ENCODE data around the gene FHAD1.
A peak's percentile ranks its signal among the peaks of the same experiment; 100 is the strongest.
"Not testable (repeated sequence)": the region's sequence is repeated elsewhere in the genome, so short reads cannot be mapped to it uniquely, and the experiment has no call there.

The FHAD1 gene

DNA sequence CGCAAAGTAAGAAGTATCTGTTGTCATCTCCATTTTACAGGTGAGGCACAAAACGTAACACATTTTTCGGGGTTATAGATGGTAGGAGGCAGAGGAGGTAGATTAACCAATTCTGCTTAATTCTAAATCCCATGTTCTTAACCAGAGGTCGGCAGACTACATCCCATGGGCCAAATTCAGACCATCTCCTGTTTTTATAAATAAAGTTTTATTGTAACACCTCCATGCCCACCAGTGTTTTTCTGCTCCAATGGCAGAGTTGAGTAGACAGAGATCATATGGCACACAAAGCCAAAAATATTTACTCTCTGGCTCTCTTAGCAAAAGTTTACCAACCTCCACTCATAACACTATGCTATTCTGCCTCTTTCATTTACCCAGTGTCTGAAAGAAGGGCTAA, 30.9 kb downstream of the FHAD1 start:
- no peak for DNase-seq

DNA sequence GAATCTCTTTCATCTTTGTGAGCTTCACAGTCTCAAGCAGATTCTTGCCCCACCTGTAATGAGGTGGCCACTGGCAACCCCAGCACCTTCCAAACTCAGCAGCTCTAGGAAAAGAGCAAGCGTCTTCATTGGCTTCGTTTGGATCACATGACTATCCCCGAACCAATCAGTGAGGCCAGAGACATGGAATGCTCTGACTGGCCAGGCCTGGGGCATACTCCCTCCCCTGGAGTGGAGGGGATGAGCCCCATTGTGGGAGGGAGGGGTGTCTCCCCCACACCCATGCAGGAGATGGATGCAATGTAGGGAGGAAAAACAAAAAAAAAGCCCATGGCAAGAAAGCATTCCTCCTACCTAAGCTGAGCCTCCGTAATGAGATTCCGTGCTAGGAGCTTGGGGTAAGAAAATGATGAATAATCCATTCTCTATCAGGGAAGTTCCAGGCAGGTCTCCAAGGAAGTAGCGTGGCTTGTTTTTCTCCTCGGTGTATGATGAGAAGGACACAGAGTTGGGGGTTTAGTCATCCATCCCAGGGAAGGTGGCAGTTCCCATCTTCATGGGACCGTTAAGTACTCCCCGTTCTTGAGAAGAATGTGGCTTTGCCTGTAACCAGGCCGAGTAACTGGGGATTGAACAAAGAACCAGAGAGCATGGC, 32.7 kb downstream of the FHAD1 start:
- DNase-seq = no peak

DNA sequence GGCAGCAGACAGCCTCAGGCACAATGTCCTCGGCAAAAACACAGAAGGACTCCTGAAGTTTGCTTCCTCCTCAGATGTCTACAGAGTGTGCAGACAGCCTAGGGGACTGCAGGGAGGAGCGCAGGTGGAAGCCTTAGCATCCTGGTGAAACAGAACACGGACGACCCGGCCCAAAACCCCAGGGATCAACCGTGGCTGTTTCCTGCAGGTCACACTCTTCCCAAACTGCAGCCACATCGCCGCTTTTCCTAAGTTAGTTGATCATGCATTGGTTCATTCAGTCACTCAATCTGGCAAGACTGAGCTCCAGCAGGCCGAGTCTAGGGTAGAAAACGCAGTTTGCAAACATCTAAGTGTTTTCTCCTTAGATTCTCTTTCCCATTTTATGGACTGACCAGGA, 33.4 kb downstream of the FHAD1 start:
- no peak for DNase-seq

DNA sequence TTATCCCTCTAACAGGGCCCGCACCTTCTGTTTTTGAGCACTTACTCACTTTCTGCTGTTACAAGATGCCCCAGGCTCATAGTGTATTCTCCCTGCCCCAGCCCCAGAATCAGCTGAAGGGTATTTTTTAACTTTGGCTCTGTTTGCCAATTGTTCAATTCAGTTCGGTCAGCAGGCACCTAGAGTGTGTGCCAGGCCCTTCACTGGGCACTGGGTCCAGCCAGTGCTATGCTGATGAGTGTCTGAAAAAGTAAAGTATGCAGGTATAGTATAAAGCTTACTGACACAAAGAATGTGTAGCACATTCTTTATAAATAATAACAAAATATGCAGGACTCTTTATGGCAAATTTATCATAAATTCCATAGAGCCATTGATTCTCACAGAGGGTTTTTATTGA, 35.0 kb downstream of the FHAD1 start:
- DNase-seq = no peak

DNA sequence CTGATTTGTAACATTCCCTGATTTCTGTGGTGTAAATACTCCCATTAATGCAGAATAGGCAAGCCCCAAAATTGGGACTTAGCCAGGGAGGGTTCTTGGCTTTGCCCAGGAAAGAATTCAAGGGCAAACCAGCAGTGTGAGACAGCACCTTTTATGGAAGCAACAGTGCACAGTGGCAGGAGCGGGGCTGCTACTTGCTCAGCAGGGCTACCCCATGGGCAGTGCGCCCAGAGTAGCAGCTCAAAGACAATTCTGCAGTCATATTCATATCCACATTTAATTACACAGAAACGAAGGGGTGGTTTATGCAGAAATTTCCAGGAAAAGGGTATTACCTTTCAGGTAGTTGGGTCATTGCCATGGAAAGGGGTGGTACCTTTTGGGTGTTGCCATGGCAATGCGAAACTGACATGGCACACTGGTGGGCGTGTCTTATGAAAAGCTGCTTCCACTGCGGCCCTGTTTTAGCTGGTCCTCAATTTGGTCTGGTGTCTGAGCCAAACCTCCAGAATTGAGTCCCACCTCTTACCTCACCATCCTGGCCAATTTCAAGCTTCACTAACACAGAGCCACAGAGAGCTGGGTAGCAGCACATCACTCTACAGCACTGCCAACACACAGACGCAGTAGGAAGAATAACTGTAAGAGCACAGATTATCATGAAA, 35.9 kb downstream of the FHAD1 start:
- no peak for DNase-seq

DNA sequence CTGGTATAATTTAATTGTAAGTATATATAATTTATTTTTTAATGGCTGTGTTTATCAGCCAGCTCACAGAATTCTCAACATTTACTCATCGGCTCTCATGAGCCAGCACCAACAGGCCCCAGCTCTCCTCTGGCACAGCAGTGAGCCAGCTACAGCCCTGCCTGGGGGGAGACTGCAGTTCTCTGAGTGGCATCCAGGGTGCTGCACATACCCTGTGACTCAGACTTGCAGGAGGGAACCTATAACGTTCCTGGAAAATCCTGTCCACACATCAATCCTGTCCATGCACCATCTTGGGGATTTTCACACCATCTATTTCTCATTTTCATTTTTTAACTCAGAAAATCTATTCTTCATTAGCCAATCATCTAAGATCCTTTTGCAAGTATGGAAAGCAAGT, 36.5 kb downstream of the FHAD1 start:
- DNase-seq = no peak

DNA sequence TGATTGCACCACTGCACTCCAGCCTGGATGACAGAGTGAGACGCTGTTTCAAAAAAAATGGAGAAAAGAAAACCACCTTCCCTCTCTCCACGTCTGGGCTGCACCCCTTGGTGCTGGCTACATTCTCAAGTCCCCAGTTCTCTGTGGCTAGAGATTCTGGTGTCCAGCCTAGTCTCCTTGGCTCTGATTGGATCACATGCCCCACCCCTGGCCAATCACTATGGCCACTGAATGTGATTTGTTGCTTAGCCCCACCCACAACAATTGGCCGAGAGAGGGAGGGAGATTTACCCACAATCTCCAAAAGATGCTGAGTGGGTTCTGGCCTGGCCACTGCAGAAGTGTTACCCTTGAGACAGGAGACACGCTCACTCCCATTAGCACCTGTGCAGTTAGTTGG, 39.4 kb downstream of the FHAD1 start:
- DNase-seq = no peak

DNA sequence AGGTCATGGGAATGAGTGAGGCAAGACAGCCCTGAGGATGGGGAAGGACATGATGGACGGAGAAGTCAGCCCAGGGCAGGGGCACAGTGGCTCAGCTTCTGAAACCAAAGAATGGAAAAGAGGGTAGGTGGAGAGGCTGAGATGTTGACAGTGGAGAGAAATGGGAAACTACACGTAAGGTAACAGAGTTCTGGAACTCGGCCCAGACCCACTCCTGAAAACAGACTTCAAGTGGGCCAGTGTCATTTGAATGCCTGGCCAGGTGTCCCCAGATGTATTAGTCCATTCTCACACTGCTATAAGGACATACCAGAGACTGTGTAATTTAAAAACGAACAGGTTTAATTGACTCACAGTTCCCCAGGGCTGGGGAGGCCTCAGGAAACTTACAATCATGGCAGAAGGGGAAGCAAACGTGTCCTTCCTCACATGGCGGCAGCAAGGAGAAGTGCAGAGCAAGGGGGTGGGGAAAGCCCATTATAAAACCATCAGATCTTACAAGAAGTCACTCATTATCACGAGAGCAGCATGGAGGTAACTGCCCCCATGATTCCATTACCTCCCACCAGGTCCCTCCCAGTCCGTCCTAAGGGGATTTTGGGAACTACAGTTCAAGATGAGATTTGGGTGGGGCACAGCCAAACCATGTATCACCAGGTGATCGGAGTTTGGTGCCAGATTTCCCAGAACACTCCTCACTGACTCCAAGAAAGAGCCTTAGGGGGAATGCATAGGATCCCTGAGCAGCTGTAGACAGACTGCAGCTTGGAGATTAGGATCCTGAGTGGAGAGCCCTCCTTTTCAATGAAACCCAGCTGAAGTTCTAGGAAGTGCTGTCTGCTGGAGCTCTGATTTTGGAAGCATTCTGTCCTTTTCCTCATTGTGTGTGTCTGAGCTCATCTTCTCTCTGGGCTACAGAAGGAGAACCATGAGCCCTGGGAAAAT, 40.3 kb downstream of the FHAD1 start:
- DNase-seq = no peak

DNA sequence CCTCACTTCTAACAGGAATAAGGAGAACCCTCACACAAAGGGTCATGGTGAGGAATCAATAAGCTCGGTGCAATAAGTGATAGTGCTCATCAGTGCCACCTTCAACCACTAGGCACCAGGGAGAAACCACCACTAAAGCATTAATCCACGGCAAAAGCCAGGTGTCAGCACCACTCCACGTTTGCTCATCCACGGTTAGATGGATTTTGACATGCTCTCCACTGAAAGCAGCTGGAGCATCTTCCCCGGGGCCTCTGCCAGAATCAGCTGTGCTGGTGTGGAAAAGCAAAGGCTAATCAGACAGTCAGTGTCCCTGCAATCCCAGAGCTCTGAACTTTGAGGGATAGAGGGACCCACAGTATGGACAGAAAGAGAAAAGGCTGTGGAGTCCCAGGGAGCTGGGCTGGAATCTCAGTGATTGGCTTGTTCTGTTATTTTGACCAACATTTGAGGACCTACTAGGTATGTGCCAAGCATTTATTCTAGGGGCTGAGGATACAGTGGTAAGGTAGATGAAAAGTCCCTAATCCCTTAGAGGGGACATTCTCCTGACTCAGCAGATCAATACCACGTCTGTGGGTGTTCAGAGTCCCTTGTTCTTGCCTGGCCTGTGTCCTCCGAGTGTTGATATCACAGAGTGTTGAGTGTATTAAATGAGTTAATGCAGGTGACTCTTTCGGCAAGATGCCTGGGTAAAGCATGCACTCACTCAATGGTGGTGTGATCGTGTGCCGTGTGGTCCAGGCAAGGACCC, 41.3 kb downstream of the FHAD1 start:
- no peak for DNase-seq

DNA sequence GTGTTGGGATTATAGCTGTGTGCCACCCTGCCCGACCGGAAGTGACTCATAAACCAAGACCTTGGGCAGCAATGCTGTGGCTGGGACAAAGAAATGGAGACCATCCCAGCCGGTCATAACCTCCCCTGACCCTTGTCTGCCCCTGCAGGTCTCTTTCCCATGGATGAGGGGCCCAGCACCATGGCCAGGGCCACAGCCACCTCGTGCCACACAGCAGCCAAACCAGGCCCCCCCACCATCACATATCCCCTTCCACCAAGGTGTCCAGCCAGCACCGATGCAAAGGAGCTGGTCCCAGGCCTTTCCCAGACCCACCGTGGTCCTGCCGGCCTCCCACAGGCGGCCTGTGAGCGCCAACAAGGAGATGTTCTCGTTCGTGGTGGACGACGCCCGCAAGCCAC, 42.2 kb downstream of the FHAD1 start:
- no peak for DNase-seq

DNA sequence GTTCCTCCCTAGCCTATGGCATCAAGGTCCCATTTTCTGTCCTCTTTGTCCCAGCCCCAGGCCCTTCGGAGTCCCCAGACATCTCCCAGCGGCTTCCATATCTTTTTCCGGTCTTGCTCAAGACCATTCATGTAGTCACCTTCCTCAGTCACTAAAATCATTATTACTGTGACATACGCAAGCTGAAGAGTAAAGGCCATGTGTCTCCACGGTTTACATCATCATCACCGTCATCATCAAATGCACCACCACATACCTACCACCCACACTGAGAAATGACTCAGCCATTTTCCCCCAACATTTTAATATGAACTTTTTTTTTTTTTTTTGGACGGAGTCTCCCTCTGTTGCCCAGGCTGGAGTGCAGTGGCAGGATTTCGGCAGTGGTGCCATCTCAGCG, 43.4 kb downstream of the FHAD1 start:
- DNase-seq = no peak

DNA sequence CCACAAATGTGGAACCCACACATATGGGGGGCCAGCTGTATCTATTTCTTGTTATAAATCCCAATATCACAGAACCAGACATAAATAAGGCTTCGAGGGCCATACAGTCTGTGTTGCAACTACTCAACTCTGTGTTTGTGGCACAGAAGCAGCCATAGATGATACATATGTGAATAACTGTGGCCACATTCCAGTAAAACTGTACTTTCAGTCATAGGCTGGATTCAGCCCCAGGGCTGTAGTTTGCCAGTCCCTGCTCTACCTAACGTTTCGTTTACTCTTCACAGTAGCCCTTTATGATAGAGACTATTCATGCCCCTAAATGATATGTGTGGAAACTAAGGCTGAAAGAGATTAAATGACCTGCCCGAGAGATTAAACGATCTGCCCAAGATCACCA, 48.7 kb downstream of the FHAD1 start:
- DNase-seq = no peak

DNA sequence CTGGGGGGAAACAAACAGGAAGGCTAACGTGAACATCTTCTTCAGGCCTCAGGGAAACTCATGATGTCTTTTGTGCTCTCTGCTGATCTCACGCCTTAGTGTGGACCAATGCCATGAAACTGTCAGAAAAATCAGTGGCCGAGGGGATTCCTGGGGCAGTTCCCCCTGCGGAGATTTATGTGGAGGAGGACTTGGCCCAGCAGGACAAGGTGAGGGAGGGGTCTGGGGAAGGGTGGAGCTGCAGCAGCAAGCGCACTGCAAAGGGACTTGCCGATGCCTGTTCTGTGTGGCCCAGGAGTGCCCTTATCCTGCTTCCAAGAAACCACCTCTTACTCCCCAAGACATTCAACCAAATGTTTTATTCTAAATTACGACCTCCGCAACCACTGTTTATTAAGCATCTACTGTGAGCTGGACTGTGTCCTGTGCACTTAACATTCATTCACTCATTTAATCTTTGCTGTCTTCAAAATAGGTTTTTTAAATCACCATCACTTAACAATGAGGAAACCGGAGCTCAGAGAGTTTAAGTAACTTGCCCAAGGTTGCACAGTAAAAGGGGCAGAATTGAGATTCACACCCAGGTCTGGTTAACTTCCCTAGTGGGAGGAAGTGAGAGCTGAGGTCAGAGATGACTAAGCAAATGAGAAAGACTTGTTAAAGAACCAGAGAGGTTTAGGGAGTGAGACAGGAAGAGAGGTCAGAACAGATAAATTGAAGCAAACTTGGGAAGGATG, 49.7 kb downstream of the FHAD1 start:
- DNase-seq = peak; percentile 23

DNA sequence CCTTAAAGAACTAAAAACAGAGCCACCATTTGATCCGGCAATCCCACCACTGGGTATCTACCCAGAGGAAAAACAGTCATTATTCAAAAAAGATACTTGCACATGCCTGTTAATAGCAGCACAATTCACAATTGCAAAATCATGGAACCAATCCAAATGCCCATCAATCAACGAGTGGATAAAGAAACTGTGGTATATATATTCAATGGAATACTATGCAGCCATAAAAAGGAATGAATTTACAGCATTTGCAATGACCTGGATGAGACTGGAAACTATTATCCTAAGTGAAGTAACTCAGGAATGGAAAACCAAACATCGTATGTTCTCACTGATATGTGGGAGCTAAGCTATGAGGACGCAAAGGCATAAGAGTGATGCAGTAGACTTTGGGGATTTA, 51.0 kb downstream of the FHAD1 start:
- DNase-seq = not testable (repeated sequence)

DNA sequence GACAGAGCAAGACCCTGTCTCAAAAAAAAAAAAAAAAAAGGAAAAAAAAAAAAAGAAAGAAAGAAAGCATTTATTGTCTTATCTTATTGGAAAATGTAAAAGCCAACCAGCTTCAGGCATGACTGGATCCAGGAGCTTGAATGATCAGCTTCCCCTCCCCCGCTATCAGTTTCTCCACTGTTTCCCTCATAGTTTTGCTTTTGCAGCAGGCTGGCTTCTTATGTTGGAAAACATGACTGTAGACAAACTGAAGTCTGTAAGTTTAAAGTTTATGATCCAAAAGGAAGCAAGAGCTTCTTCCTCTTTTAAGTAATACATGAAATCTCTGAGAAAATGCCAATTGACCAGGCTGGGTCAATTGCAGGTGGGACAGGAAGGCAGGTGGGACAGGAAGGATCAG, 52.2 kb downstream of the FHAD1 start:
- no peak for DNase-seq

DNA sequence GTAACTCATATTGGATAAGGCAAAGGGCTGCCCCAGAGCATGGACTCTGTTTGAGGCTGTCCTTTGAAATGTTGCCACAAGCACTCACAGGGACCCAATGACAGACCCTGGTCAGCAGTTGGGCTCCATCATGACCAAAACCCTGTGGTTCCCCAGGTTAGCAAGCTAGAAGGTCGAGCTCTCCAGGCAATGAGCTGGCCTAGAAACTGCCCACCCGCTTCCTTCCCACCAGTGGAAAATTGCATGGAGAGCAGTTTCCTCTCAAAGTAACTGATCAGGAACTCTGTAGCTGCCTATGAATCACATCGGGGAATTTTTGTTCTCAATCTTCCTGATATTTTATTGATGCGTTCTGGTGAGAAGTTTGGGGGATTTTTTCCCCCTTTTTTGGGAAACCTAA, 52.8 kb downstream of the FHAD1 start:
- no peak for DNase-seq

DNA sequence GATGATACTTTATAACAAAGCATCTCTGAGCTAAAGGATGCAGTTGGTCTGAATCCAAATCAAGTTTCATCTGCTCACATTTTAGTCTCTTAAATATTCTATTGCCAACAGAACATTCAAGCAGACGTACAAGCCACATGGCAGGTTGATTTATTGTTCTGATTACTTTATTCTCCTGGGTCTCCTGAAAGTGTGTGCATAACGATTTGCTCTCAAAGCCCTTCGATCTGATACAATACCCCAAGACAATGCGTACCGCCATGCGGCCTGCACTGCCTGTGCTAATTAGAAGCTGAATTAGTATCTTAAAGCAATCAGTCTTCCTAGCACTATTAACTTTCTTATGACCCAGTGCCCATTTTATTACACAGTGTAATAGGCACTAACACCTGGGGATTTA, 56.9 kb downstream of the FHAD1 start:
- no peak for DNase-seq

DNA sequence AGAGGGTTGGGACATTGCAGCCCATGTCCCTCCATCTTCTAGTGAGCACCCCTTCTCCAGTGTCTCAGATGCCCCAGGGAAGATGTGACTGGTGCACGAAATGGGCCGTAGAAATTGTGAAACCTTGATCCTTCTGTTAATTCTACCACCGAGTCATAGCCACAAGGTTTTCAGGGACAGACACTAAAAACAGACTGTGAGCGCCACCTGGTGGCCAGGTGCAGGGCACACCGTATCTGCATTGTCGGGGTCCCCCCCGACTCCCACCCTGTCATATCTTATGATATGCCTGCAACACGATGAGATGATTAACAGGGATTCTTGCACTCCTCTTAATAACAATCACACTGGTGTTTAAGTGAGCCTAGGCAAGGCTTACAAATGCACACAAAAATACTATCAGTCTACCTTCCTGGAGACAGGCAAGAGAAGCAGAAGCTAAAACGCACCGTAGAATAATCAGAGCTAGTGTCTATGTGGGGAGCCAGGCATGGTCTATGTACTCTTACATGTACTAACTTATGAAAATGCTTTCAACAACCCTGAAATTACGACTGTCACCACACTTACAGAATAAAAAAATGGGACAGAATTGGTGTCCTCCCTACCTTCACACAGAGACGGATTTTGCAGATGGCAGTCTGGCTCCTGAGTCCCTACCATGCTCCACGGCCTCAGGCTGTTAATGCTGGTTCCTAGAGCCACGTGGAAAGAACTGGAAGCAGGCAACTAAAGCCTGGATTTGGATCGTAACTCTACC, 57.9 kb downstream of the FHAD1 start:
- peak; percentile 58 for DNase-seq

DNA sequence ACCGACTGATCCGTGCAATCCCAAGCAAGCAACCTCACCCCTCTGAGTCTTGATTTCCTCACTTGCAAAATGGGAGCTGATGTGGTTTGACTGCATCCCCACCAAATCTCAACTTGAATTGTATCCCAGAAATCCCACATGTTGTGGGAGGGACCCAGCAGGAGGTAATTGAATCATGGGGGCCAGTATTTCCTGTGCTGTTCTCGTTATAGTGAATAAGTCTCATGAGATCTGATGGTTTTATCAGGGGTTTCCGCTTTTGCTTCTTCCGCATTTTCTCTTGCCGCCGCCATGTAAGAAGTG, 58.4 kb downstream of the FHAD1 start:
- DNase-seq = no peak

DNA sequence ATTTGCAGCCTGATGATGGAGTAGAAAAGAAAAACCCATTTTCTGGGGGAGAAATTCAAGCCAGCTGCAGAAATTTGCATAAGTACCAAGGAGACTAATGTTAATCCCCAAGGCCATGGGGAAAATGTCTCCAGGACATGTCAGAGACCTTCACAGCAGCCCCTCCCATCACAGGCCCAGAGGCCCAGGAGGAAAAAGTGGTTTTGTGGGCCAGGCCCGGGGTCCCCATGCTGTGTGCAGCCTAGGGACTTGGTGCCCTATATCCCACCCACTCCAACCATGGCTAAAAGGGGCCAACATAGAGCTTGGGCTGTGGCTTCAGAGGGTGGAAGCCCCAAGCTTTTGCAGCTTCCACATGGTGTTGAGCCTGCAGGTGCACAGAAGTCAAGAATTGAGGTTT, 59.3 kb downstream of the FHAD1 start:
- DNase-seq = not testable (repeated sequence)

DNA sequence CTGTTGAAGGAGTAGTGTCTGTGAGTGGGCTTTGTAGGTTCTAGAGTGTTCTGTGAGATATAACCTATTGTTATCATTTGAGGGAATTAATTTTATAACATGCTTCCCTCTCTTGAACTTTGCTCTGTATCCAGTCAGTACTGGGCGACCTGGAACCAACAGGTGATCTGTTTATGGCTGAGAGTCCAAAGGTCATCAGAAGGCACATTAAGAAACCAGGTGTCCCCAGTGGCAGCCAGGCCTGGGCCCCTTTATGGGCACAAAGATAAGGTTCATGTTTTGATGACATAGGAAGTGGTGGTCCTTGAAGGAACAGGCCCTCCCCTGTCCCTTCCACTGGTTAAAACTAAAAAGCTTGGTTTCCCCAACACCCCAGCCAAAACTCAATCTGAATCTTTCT, 61.1 kb downstream of the FHAD1 start:
- no peak for DNase-seq

DNA sequence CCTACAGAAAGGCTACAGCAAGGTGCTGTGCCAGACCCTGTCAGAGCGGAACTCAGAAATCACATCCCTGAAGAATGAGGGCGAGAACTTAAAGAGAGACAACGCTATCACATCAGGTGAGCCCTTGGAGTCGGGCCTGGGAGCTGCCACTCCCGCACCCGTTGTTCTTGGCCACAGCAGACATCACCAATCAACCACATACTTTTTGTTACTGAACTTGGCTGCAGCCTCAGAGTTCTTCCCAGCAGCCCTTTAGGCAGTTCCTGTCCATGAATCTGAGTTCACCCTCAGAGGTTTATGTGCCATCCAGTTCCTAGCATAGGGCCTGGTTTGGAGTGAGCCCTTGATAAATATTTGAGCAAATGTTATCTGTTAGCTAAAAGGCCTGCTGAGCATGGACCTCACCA, 61.6 kb downstream of the FHAD1 start:
- no peak for DNase-seq

All from CD4-positive, alpha-beta T cell treated with Interleukin-17A for 1 hour (primary cell).